ENCODE results near the gene TRIM52. TPM values are rescaled to one million over a fixed set of nuclear protein-coding genes. Genes with fewer than 3 reads are reported as not detected.
A peak's percentile ranks its signal among the peaks of the same experiment; 100 is the strongest.
"Not testable (repeated sequence)": the region's sequence is repeated elsewhere in the genome, so short reads cannot be mapped to it uniquely, and the experiment has no call there.

The TRIM52 gene
- total RNA-seq, 1 donor from 2014 or later: 16.8 TPM

DNA sequence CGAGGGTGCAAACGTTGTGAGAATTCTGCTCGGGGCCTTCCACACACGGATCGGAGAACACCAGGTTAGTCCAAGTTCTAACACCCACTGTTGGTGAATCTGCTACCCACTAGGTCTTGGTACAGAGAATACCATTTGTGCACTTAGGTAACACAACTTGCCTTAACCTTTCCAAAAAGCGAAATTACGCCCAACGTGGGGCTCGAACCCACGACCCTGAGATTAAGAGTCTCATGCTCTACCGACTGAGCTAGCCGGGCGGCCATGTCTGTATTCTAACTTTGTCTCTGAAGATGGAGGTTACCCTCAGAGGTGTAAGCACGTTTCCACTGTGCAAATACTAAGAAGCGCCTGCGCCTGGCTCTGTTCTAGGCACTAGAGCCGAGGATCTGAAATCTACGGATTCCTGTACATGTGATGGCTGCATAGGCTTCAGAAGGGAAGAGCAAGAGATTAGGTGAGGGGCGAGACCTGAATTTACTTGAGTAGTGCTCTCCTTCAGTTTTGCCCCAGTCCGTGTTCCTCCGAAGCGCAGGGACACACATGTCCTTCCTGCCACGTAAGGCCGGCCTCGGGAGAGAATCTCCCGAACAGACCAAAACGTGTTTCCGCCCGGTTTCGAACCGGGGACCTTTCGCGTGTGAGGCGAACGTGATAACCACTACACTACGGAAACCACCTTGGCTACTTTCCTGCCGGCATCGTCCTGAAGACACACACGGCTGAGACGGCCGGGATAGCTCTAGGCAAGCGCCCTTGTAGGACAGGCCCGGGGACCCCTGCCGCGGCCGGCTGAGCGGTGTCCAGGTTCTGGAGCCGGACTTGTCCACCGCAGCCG, 38.9 kb downstream of the TRIM52 start:
- Mint-ChIP-seq H3K9me3 (peaks cover 5% of the 10 kb centered on the region), H3K27me3 (peaks cover 5% of the 10 kb centered on the region), H3K36me3 (ENCODE audit: low read depth) (peaks cover 19% of the 10 kb centered on the region), H3K27ac (peak overlapping the region; percentile 99), H3K4me1 (peaks cover 62% of the 10 kb centered on the region), H3K4me3 (peak overlapping the region; percentile 98)
- peak; percentile 99 for DNase-seq
- intact Hi-C loops (cut with micrococcal nuclease): loop anchor here (1.0 to 2.0 kb wide), 5 partner anchors 15 to 419 kb away; partner anchors contain the start of gene MGAT1

DNA sequence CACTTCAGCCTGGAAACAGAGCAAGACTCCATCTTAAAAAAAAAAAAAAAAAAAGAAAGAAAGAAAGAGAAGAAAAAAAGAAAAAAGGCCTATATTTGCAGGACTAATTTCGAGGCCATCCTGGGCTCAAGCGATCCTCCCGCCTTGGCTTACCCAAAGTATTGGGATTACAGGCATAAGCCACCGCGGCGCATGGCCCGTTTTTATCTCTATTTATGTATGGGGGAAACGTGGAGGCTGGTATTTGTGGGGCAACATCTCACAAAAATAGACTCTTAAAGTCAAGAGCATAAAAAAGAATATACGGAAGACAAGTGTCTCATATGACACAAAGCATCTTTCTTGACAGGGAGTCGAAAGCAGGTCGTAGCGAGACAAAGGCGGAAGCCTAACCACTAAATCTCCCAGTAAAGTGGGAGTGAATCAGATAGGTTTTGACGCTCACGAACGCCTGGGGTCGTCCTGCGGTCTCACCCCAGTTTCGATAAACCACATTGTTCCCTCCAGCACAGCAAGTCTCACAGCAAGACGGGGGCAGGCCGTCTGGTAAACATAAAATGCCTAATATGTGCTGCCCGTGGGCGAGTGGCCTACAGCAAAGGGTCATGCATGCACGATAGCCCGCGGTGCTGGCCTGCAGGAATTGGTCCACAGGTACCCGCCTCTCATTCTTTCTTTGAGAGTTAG, 39.7 kb downstream of the TRIM52 start:
- Mint-ChIP-seq H3K27me3 (peaks cover 5% of the 10 kb centered on the region), H3K4me3 (peak overlapping the region; percentile 98), H3K36me3 (ENCODE audit: low read depth) (peaks cover 19% of the 10 kb centered on the region), H3K9me3 (peaks cover 5% of the 10 kb centered on the region), H3K27ac (peak overlapping the region; percentile 99), H3K4me1 (peaks cover 61% of the 10 kb centered on the region)
- DNase-seq: peak; percentile 84
- intact Hi-C loops (cut with micrococcal nuclease): no loop called here

DNA sequence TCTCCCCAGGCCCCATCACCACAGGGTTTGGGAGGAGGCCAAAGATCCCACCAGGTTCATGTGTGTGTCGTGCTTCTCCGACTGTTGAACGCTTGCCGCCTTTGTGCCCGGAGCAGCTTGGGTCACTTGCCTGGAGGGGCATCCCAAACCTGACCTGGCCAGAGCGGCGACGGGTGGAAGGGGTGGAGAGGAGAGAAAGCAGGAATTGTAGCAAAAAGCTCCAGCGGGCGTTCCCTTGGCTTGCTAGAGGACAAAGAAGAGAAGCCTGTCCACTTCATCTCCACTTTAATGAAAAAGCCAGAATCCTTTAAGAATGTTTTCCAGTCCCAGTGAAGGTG, 40.8 kb downstream of the TRIM52 start:
- Mint-ChIP-seq H3K4me1 (peaks cover 56% of the 10 kb centered on the region), H3K9me3 (peaks cover 5% of the 10 kb centered on the region), H3K27me3 (peaks cover 5% of the 10 kb centered on the region), H3K4me3 (peak overlapping the region; percentile 60), H3K27ac (peak overlapping the region; percentile 74), H3K36me3 (ENCODE audit: low read depth) (peaks cover 19% of the 10 kb centered on the region)
- intact Hi-C loops (cut with micrococcal nuclease): no loop called here
- no peak for DNase-seq

DNA sequence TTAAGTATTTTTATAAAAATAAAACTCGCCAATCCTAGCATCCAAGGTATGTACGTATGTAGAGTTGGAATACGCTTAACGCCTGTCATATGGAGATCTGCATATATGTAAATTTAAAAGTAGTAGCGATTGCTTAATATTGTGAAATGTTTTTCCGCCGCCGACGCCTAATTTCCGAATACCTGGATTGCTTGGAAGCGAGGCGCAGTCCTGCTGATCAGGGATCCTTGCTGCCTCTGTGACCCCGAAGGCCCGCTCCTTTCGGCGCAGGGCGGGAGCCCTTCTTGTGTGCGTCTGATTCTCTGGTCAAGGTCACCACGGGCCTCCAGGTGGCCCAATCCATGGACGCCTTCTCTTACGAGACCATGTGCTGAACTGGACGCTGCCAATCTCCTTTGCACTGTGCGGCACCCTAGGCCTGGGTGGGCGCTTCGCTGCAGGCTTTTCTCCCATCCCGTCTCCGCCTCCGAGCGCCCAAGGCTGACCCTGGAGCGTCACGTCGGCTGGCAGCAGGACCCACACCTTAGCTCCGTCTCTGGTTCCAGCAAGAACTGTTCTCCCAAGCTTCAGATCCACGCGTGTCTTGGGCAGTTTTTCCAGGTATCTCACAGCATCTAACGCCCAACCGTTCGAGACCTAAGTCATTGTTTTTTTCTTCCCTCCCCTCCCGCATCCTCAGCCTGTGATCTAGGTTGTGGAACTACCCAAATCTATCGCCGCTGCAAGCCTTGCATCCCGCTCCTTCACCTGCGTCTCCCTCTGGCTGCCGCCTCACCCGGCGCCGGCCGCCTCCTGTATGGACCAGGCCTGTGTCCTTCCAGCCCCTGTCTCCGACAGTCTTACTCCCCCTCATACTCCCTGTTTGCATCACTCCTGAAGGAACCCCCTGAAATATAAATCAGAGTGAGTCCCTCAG, 41.4 kb downstream of the TRIM52 start:
- peaks cover 51% of the 10 kb centered on the region for H3K4me1 Mint-ChIP-seq
- peak overlapping the region; percentile 74 for H3K27ac Mint-ChIP-seq
- DNase-seq: no peak
- H3K4me3 Mint-ChIP-seq: peak overlapping the region; percentile 60
- H3K27me3 Mint-ChIP-seq: peaks cover 5% of the 10 kb centered on the region
- intact Hi-C loops (cut with micrococcal nuclease): no loop called here
- H3K9me3 Mint-ChIP-seq: peaks cover 5% of the 10 kb centered on the region
- peaks cover 16% of the 10 kb centered on the region for H3K36me3 Mint-ChIP-seq (ENCODE audit: low read depth)

DNA sequence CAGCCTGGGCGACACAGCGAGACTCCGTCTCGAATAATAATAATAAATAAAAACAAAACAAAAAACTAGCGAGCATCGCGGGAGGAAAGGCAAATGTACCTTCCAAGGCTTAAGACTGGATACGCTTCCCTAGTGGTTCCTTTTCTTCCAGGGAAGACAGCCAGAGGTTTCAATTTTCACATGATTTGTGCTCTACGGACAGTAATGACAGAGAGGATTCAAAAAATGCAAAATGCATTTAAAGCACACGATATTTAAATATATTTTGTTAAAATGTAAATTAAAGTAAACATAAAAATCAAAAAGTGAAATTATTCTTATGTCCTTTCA, 42.2 kb downstream of the TRIM52 start:
- Mint-ChIP-seq H3K27me3 (peaks cover 5% of the 10 kb centered on the region), H3K36me3 (ENCODE audit: low read depth) (peaks cover 10% of the 10 kb centered on the region), H3K4me3 (peak overlapping the region; percentile 89), H3K27ac (peak overlapping the region; percentile 91), H3K4me1 (peaks cover 44% of the 10 kb centered on the region), H3K9me3 (peaks cover 5% of the 10 kb centered on the region)
- DNase-seq: no peak
- intact Hi-C loops (cut with micrococcal nuclease): loop anchor here (1.0 kb wide), 2 partner anchors 11 to 415 kb away; no protein-coding TSS in a partner anchor

DNA sequence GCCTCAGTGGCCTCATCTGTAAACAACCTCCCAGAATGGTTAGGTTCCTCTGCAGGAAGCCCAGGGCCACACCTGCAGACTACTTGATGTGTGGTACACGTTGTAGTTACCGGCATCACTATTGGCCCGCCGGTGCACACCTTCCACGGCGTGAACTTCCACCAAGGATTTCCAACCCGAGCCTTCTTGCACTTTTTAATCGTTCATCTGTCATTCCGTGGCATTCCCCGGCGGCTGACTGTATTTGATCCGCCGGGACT, 43.2 kb downstream of the TRIM52 start:
- H3K4me3 Mint-ChIP-seq: peak overlapping the region; percentile 89
- H3K4me1 Mint-ChIP-seq: peaks cover 43% of the 10 kb centered on the region
- intact Hi-C loops (cut with micrococcal nuclease): loop anchor here (1.0 to 2.0 kb wide), 3 partner anchors 10 to 414 kb away; no protein-coding TSS in a partner anchor
- peaks cover 10% of the 10 kb centered on the region for H3K27me3 Mint-ChIP-seq
- peaks cover 5% of the 10 kb centered on the region for H3K9me3 Mint-ChIP-seq
- peak; percentile 83 for DNase-seq
- H3K36me3 Mint-ChIP-seq (ENCODE audit: low read depth): peaks cover 6% of the 10 kb centered on the region
- H3K27ac Mint-ChIP-seq: peak overlapping the region; percentile 91

DNA sequence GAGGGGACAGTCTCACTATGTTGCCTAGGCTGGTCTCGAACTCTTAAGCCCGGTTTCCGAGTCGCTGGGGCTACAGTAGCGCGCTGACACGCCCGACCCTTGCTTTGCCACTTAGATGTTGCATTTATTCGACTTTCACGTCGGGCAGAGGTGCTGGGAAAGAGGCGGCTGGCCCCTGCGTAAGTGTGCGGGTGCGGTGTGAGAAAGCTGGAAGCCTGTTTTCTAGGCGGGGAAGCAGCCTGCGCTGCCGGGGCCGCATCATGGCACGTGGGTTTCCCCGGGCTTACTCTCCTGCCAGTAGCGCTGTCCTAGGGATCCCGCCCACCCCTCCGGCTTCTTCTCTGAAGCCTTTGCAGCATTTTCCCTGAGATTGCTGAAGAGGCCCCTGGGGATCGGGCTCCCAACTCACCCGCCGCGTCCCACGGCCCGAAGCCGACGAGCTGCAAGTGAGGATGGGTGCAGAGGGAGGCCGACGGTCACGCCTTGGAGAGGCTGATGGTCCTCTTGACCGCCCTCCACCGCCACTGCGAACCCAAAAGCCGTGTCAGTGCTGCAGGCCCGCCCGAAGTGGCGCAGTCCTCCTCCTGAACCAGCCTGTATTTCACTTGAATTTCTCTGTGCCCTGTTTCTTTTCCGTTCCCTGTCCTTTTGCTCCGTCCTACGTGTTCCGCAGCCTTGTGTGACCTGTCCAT, 43.7 kb downstream of the TRIM52 start:
- Mint-ChIP-seq H3K4me1 (peaks cover 40% of the 10 kb centered on the region), H3K9me3 (peaks cover 5% of the 10 kb centered on the region), H3K36me3 (ENCODE audit: low read depth) (peaks cover 6% of the 10 kb centered on the region), H3K27ac (peak overlapping the region; percentile 91), H3K27me3 (peaks cover 10% of the 10 kb centered on the region), H3K4me3 (peak overlapping the region; percentile 89)
- DNase-seq: peak; percentile 85
- intact Hi-C loops (cut with micrococcal nuclease): loop anchor here (2.0 kb wide), 1 partner anchor 46 kb away; no protein-coding TSS in a partner anchor

DNA sequence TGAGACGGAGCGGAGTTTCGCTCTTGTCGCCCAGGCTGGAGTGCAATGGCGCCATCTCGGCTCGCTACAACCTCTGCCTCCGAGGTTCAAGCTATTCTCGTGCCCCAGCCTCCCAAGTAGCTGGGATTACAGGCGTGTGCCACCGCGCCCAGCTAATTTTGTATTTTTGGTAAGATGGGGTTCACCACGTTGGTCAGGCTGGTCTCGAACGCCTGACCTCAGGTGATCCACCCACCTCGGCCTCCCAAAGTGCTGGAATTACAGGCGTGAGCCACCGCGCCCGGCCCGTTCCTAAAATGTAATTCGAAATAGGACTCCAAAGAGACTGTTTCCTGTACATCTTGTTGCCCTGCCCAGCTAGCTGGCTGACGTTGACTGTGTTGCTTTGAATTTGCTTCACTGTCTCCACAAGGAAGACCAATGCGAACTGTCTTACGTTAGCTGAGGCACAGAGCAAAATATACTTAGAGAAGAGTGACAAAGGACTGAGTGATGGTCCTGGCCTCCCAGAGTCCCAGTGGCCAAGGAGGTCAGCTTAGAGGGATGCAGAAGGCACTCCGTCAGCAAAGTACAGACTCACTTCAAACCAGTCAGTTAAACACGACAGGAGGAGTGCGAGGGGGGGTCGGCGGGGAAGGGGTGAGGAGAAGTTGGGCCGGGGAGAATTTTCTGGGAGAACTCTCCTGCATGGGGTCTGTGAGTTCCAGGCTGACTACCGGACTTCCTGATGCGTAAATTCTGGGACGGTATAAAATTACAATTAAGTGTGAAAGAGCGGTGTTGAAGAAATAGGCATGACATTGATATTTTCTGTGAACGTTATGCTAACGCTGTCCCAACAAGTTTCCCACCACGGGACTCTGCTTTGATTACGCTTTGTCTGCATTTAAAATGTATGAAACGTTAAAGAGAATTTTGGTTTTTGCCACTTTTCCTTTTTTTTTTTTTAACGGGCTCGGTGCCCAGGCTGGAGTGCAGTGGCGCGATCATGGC, 44.6 kb downstream of the TRIM52 start:
- intact Hi-C loops (cut with micrococcal nuclease): loop anchor here (2.0 kb wide), 1 partner anchor 45 kb away; no protein-coding TSS in a partner anchor
- H3K27ac Mint-ChIP-seq: peak overlapping the region; percentile 71
- H3K9me3 Mint-ChIP-seq: no peaks in the 10 kb centered on the region
- peaks cover 30% of the 10 kb centered on the region for H3K4me1 Mint-ChIP-seq
- peak; percentile 82 for DNase-seq
- H3K36me3 Mint-ChIP-seq (ENCODE audit: low read depth): peaks cover 1% of the 10 kb centered on the region
- peak overlapping the region; percentile 89 for H3K4me3 Mint-ChIP-seq
- peaks cover 5% of the 10 kb centered on the region for H3K27me3 Mint-ChIP-seq

DNA sequence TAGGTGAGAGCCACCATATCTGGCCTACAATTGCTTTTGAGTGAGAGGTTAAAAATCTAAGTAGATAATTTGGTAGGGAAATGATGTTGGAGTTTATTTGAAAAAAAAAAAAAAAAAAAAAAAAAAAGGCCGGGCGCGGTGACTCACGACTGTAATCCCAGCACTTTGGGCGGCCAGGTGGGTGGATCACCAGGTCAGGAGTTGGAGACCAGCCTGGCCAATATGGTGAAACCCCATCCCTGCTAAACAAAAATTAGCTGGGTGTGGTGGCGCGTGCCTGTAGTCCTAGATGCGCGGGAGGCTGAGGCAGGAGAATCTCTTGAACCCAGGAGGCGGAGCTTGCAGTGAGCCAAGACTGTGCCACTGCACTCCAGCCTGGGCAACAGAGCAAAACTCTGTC, 46.7 kb downstream of the TRIM52 start:
- not testable (repeated sequence) for H3K4me3 Mint-ChIP-seq

DNA sequence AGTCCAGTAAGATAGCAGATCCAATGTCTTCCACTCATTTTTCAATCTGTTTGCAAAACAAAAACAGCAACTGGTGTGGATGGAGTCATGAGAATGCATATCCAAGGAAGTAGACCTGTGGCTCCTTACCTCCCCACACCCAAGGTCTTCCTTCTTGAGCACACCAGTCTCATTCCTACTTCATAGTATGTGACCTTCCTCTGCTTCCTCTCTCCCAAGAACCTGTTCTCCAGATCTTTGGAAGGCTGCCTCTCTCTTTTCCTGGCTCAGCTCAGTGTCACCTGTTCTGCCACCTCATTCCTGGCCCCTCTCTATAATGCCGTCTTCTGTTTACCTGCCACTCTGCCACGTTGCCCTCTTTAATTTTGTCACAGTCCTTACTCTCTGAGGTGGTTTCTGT, 48.0 kb downstream of the TRIM52 start:
- peaks cover 5% of the 10 kb centered on the region for H3K27me3 Mint-ChIP-seq
- DNase-seq: no peak
- H3K9me3 Mint-ChIP-seq: no peaks in the 10 kb centered on the region
- H3K4me1 Mint-ChIP-seq: peaks cover 19% of the 10 kb centered on the region
- no peaks in the 10 kb centered on the region for H3K36me3 Mint-ChIP-seq (ENCODE audit: low read depth)
- peak overlapping the region; percentile 14 for H3K27ac Mint-ChIP-seq
- H3K4me3 Mint-ChIP-seq: no peak overlapping the region
- intact Hi-C loops (cut with micrococcal nuclease): no loop called here

More for the DNA sequence above, 46.7 kb downstream of the TRIM52 start:
- H3K27me3 Mint-ChIP-seq; H3K9me3 Mint-ChIP-seq; H3K27ac Mint-ChIP-seq; intact Hi-C loops (cut with micrococcal nuclease); H3K36me3 Mint-ChIP-seq (ENCODE audit: low read depth); DNase-seq: not testable (repeated sequence)
- H3K4me1 Mint-ChIP-seq: peaks cover 21% of the 10 kb centered on the region

DNA sequence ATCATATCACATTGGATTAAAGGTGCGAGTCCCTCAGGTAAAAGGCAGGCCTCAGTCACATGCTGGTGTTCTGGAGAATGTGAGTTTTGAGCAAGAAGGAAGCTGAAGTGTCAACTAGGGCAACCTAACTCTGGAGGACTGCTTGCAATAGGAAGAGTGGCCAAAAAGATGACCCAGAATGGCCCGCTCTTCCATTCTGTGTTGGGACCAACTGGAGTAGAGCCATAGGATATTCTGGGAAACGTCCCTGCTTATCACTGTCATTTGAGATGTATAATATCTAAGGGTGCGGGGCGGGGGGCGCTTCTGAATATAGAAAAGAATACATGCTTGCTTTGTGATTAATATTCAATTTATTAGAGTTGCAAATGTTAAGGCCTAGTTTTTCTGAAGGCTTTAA, 48.9 kb downstream of the TRIM52 start:
- Mint-ChIP-seq H3K4me3 (no peak overlapping the region), H3K27me3 (peaks cover 8% of the 10 kb centered on the region), H3K36me3 (ENCODE audit: low read depth) (peaks cover 4% of the 10 kb centered on the region), H3K27ac (no peak overlapping the region), H3K9me3 (peaks cover 4% of the 10 kb centered on the region), H3K4me1 (peaks cover 17% of the 10 kb centered on the region)
- intact Hi-C loops (cut with micrococcal nuclease): no loop called here
- no peak for DNase-seq

DNA sequence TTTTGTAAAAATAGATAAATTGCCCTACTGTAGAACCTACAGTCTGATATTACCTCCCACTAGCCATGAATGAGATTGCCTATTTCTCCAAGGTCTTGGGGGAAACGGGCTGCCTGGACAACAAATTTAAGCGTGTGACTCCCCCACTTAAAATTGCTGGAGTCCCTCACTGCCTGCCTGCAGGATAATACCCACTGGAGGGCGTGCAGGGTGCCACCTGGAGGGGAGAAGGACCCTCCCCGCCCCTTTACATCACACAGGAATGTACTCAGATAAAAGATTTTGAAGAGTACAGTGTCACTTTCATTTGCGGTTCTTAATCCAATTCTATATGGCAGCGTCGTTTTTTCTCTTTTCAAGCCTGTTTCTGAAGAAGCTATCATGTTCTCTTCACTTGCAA, 49.7 kb downstream of the TRIM52 start:
- DNase-seq: no peak
- H3K4me1 Mint-ChIP-seq: peaks cover 22% of the 10 kb centered on the region
- peaks cover 14% of the 10 kb centered on the region for H3K27me3 Mint-ChIP-seq
- H3K9me3 Mint-ChIP-seq: peaks cover 8% of the 10 kb centered on the region
- H3K36me3 Mint-ChIP-seq (ENCODE audit: low read depth): peaks cover 9% of the 10 kb centered on the region
- no peak overlapping the region for H3K27ac Mint-ChIP-seq
- intact Hi-C loops (cut with micrococcal nuclease): no loop called here
- H3K4me3 Mint-ChIP-seq: no peak overlapping the region
